Femur (tissue), 1 donor: Measurements from ENCODE around the gene ZP1.

Source experiments
- DNase-seq: peaks from one replicate; pipeline ENCODE4 v3.0.0-alpha.2; 2017

The ZP1 gene

DNA sequence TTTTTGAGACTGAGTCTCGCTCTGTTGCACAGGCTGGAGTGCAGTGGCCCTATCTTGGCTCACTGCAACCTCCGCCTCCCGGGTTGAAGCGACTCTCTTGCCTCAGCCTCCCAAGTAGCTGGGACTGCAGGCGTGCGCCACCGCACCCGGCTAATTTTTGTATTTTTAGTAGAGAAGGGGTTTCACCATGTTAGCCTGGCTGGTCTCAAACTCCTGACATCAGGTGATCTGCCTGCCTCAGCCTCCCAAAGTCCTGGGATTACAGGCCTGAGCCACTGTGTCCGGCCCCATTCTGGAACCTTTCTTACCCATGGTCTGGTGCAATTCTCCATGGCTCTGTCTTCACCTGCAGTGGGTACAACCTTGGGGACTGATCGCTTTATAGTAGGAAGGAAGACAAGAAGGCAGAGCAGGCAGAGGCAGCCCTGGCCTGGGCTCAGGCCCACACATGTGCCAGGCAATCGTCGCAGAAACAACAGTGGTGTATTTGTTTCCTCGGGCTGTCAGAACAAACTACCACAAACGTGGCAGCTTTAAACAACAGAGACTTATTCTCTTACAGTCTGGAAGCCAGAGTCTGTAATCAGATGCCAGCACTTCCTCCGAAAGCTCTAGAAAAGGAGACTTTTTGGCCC lies 7.6 kb upstream of the ZP1 start:
- no peak for DNase-seq

DNA sequence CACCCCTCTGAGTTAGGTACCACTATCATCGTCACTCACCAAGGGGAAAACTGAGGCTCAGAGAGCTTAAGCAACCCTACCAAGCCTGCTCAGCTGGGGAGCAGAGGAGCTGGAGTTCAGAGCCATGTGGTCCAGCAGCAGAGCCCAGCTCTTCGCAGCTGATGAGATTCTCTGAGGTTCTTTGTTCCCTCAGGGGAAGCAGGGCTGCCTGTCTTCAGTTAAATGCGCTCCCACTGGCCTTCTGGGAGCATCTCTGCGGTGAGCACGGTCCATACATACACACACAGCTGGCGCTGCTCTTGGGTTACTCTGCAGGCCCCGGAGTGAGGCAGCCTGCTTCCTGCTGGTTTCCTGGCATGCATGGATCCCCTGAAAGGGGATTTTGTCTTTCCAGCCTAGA lies 6.4 kb upstream of the ZP1 start:
- peak; percentile 57 for DNase-seq

DNA sequence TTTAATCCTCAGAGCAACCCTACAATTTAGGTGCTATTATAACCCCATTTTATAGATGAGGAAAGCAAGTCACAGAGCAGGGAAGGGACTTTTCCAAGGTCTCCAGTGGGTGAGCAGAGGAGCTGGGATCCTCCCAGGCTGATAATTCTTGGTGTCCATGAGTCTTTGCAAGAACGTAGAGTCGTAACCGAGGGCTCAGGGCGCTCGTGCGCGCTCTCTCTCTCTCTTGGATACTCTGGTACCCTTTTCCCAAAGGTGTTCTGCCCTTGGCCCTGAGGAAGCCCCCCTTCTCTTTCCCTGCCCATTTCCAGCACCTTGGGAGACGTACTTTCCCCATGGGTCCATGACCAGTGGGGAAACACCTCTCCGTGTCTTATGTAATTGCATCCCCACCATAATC lies 5.2 kb upstream of the ZP1 start:
- DNase-seq = no peak

- no peak for DNase-seq
These were observed 3.5 kb upstream of the ZP1 start for GRCh38 chr11:60863550-60864521.

DNA sequence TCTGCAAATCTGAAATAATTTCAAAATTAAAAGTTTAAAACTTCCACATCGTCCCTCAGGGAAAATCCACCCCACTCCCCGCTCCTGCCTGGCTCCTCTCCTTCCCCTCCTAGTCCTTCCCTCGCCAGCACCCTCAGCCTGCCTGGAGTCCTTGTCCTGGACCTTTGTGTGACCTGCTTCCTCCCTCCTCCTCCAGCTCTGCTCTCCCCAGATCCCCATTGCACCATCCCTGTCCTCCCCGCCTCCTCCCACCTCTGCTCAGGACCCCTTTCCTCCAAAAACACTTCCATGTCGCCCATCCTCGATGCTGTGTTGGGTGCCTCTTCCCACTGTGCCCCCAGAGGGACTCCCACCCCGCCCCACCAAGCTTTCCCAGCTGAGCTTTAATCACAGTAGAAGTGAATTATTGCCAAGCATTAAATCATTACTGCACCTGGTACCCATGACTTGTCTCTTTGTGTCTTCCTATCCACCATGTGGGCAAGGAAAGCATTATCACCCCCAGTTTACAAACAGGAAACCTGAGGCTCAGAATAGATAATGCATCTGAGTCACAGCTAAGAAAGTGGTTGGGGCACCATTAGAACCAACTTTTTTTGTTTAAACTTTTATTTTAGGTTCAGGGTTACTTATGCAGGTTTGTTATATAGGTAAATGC lies 2.4 kb upstream of the ZP1 start:
- DNase-seq = no peak

GRCh38 chr11:60867871-60868681 lies 734 bp downstream of the ZP1 start:
- no peak for DNase-seq

DNA sequence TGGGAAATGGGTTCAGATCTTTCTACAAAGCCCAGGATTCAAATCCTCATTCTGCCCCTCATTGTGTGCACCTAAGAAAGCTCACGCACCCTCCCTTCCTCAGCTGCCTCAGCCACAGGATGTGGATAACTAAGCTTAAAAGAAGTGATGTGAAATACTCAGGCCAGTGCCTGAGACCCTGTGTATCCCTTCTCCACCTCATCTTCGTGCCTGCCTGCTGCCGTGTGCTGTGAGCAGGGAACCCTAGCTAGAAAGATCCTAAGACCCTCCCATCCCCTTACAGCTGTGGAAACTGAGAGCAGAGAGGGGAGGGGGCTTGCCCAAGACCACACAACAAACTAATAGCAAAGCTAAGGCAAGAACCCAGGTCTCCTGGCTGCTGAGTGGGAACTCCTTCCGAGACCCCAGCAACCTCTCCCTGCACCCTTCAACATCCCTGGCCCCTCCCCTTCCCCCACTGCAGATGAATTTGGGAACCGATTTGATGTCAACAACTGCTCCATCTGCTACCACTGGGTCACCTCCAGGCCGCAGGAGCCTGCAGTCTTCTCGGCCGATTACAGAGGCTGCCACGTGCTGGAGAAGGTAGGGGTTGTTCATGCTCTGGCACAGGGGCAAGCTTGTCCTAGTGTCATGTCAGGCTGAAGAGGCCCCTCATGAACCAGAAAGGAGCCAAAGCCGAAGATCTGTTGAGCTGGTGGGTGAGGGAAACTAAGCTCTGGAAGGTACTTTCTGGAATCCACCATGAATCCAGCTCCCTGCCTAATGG lies 1.5 kb downstream of the ZP1 start:
- no peak for DNase-seq

DNA sequence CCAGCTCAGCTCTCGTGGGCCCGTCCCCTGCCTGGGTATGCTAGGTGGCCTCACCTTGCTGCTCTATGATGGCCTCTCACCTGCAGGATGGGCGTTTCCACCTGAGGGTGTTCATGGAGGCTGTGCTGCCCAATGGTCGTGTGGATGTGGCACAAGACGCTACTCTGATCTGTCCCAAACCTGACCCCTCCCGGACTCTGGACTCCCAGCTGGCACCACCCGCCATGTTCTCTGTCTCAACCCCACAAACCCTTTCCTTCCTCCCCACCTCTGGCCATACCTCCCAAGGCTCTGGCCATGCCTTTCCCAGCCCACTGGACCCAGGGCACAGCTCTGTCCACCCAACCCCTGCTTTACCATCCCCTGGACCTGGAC lies 2.1 kb downstream of the ZP1 start:
- DNase-seq = no peak

DNA sequence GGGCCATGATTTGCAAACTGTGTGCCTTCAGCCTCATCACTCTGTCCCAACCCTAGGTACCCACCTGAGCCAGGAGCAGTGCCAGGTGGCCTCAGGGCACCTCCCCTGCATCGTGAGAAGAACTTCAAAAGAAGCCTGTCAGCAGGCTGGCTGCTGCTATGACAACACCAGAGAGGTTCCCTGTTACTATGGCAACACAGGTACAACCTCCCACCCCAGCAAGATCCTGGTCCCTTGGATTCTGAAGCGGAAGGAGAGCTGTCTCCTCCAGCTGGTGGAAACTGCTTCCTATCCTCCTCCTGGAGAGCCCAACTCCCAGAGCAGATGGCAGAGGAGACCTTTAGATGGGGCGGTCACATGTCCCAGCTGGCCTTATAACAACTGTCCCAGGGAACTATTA lies 2.9 kb downstream of the ZP1 start:
- no peak for DNase-seq

DNA sequence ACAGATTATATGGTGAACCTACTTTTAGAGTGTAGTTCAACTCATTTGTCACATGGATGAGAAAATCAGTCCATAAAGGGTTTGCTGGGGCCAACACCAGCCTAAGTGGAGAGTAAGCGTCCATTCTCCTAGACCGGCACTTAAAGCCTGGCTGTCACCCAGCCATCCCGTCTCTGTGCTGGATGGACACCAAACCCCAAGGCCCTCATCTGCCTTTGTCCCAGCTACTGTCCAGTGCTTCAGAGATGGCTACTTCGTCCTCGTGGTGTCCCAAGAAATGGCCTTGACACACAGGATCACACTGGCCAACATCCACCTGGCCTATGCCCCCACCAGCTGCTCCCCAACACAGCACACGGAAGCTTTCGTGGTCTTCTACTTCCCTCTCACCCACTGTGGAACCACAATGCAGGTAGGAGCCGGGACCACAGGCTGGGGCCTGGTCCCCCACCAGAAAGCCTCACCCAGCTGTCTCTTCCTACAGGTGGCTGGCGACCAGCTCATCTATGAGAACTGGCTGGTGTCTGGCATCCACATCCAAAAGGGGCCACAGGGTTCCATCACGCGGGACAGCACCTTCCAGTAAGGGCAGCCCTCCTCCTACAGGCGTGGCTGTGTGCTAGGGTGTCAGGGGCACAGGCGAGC lies 3.5 kb downstream of the ZP1 start:
- DNase-seq = no peak

GRCh38 chr11:60871378-60872061 lies 4.2 kb downstream of the ZP1 start:
- DNase-seq = no peak

GRCh38 chr11:60872124-60872960 lies 5.0 kb downstream of the ZP1 start:
- peak; percentile 72 for DNase-seq

GRCh38 chr11:60872961-60873524 lies 5.7 kb downstream of the ZP1 start:
- DNase-seq = no peak

DNA sequence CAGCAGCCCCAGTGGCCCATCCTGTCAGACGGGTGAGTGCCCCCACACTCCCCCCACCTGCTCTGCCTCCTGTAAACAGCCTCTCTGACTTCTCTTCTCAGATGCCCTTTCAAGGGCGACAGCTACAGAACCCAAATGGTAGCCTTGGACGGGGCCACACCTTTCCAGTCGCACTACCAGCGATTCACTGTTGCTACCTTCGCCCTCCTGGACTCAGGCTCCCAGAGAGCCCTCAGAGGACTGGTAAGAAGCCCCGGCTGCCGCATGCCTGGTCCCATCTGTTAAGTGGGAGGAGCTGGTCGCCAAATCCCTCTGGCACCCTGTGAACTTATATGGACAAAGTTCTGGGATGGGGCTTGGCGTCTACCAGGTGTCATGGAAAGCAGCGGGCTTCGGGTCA lies 6.2 kb downstream of the ZP1 start:
- no peak for DNase-seq

GRCh38 chr11:60874421-60875365 lies 7.4 kb downstream of the ZP1 start:
- DNase-seq = no peak

DNA sequence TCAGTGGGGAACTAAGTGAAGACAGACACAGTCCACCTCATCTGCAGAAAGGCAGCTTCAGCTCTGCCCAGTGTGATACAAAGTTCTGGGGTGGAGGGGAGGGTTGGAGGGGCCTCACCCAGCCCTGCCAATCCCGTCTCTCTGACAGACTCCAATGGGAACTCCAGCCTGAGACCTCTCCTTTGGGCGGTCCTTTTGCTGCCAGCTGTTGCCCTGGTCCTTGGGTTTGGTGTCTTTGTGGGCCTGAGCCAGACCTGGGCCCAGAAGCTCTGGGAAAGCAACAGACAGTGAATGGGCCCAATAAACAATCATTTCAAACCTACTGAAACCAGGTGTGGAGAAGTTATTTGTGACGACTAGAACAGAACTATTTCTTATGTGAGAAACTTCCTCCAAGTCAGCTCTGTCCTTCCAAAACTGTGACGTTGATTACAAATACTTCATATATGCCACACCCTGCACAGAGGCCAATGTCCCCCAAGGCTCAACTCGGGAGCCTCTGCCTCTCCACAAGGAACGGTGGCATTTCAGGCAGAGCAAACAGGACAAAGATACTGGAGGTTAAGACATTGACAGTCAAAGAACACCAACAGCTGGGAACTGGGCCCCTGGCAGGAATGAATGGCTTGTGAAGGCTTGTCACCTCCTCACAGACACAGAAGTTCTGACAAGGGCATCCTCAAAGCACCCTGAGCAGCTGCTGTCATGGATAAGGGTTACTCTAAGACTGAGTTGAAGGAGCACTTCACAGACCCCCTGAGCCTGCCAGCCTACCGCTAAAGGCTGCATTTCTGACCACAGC lies 8.2 kb downstream of the ZP1 start:
- no peak for DNase-seq

DNA sequence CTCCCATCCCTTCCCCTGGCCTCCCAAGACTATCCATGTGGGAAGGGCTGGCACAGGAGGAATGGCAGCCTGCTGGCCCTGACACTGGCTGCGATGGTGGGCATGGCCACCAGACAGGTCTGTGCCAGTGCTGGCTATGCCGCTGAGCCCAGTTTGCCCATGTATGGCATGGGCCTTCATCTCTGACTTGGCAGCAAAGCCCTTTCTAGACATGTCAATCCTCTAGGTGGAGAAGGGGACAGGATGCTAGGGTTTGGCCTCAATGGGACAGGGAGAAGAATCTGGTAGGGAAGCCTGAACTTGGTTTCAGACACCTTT lies 8.8 kb downstream of the ZP1 start:
- no peak for DNase-seq
